Thoracic aorta (tissue), 2 donors: ENCODE results near the gene TMTC3. TPM values are rescaled to one million over a fixed set of nuclear protein-coding genes. Genes with fewer than 3 reads are reported as not detected.

Experiments used
- ATAC-seq: fragments of 150-250 bp; one replicate; pipeline ENCODE4 v1.8.0; 2017; ENCODE audit warnings: low read depth; ENCODE audit not compliant: insufficient number of reproducible peaks, low FRiP score
- DNase-seq: peaks from one replicate; pipeline ENCODE4 v3.0.0-alpha.2; 2020; ENCODE audit warnings: low spot score
- H3K27ac ChIP-seq, 2 donors: fragments of 200-600 bp; sonication (generic); 1 replicate in 1 of 2; 2 replicates in 1 of 2; pipeline ENCODE4 v1.5.1; 2016; ENCODE audit warnings: mild to moderate bottlenecking in 2 of 2, moderate library complexity in 2 of 2
- H3K27me3 ChIP-seq: fragments of 200-600 bp; sonication (generic); replicated peaks from 2 replicates; pipeline ENCODE4 v1.6.0; 2016; ENCODE audit warnings: mild to moderate bottlenecking; ENCODE audit not compliant: insufficient read depth
- H3K36me3 ChIP-seq: fragments of 200-600 bp; sonication (generic); one replicate; pipeline ENCODE4 v1.5.1; 2016
- H3K4me1 ChIP-seq, 2 donors: fragments of 200-600 bp; sonication (generic); 1 replicate in 1 of 2; 2 replicates in 1 of 2; pipeline versions ENCODE4 v1.5.1 to v1.6.0; 2016; ENCODE audit warnings: low read depth in 2 of 2, mild to moderate bottlenecking in 1 of 2; ENCODE audit not compliant: control insufficient read depth in 1 of 2
- H3K4me3 ChIP-seq: fragments of 200-600 bp; sonication (generic); 2 replicates; pipeline ENCODE4 v1.5.1; 2016; ENCODE audit warnings: mild to moderate bottlenecking
- H3K9me3 ChIP-seq: fragments of 200-600 bp; sonication (generic); 2 replicates; pipeline ENCODE4 v1.5.1; 2016
- CTCF ChIP-seq: fragments of 200-600 bp; sonication (generic); IDR thresholded peaks from one replicate; pipeline ENCODE4 v1.5.1; 2019; ENCODE audit warnings: antibody characterized with exemption
- total RNA-seq, 2 donors: library from RNA; depleted of rRNA; stranded (reverse); fragments of >200 nt; gene quantifications; one replicate each; pipeline versions ENCODE4 v1.1.0 to v1.2.3, GENCODE V29; 2016

Gene TMTC3
- total RNA-seq, 2 donors from 2014 or later: 17.6 to 22.9 TPM

GRCh38 chr12:88182416-88182815, 40.3 kb downstream of the TMTC3 start:
- Histone ChIP-seq H3K4me3 (no peak overlapping the region), H3K4me1 (no peaks in the 10 kb centered on the region), H3K9me3 (no peaks in the 10 kb centered on the region), H3K36me3 (peaks cover 20% of the 10 kb centered on the region), H3K27ac (no peak overlapping the region), H3K27me3 (no peaks in the 10 kb centered on the region)
- ATAC-seq (no peak), DNase-seq (no peak)
- TF ChIP-seq CTCF: no peak

DNA sequence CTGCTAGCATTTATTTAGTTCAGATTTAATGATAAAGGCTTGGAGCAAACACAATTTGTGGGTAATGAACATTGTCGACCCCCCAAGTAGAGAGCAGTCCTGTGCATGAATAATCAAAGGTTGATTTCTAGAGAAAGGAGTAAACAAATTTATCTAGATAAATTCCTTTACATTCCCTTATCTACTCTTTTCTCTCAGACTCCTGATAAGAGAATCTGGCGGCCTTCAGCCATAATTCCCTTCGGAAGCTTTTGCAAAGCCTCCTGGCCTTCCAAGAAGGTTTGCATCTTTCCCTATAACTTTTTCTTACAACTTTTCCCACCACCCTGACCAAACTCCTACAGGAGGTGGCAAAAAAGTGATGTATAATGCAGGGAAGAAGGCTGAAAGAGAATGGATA, 42.1 kb downstream of the TMTC3 start:
- Histone ChIP-seq H3K27ac (no peak overlapping the region), H3K36me3 (peaks cover 20% of the 10 kb centered on the region), H3K9me3 (no peaks in the 10 kb centered on the region), H3K4me1 (no peaks in the 10 kb centered on the region), H3K4me3 (no peak overlapping the region), H3K27me3 (no peaks in the 10 kb centered on the region)
- DNase-seq (no peak), ATAC-seq (no peak)
- no peak for TF ChIP-seq CTCF

DNA sequence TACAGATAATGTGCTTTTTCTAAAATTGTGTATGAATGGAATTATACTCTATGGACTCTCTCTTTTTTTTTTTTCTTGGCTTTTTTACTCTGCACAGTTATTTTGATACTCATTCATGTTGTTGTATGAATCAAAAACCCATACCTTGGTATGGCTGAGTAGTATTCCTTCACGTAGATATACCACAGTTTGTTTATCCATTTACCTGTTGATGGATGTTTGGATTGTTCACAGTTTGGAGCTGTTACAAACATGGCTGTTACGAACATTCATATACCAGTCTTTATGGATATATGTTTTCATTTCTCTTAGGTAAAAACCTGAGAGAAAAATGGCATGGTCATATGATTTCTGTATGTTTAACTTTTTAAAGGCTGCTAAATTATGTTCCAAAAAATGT, 43.2 kb downstream of the TMTC3 start:
- H3K9me3 ChIP-seq: no peaks in the 10 kb centered on the region

GRCh38 chr12:88185988-88186387, 43.9 kb downstream of the TMTC3 start:
- ATAC-seq: no peak
- Histone ChIP-seq H3K4me3 (no peak overlapping the region), H3K27me3 (no peaks in the 10 kb centered on the region), H3K4me1 (no peaks in the 10 kb centered on the region), H3K27ac (no peak overlapping the region), H3K9me3 (no peaks in the 10 kb centered on the region), H3K36me3 (peaks cover 5% of the 10 kb centered on the region)
- DNase-seq: no peak
- no peak for TF ChIP-seq CTCF

More for the DNA sequence above, 43.2 kb downstream of the TMTC3 start:
- DNase-seq (no peak), ATAC-seq (no peak)
- peaks cover 11% of the 10 kb centered on the region for H3K36me3 ChIP-seq
- H3K4me1 ChIP-seq: no peaks in the 10 kb centered on the region
- no peak overlapping the region for H3K27ac ChIP-seq
- no peaks in the 10 kb centered on the region for H3K27me3 ChIP-seq
- TF ChIP-seq CTCF: no peak
- no peak overlapping the region for H3K4me3 ChIP-seq

- DNase-seq (no peak), ATAC-seq (no peak)
- no peak for TF ChIP-seq CTCF
- Histone ChIP-seq H3K4me1 (no peaks in the 10 kb centered on the region), H3K36me3 (peaks cover 5% of the 10 kb centered on the region), H3K4me3 (no peak overlapping the region), H3K27me3 (no peaks in the 10 kb centered on the region), H3K9me3 (no peaks in the 10 kb centered on the region), H3K27ac (no peak overlapping the region)
Measured at GRCh38 chr12:88187571-88187970, 45.5 kb downstream of the TMTC3 start.
